ENCODE measurements around the gene MYH4.

DNA sequence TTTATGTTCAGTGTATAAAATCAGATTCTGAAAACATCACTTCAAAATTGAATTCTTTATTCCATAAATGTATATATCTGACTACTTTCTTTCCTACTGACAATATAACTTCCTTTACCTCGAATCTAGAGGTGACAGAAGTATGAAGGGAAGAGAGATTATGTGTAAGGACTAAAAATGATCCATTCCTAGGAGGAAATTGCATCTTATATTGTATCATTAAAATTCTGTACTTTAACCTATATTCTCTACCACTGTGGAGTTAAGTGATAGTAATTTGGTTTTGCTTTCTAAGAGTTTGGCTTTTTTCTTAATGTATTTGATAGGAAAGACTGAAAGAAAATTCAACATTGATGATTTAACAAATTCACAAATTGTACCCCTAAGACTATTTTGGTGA lies 11.4 kb downstream of the MYH4 start:
- TF ChIP-seq EZH2 (IDR thresholded peaks at IDR 0.05; ENCODE audit: insufficient read depth, poor library complexity, severe bottlenecking), result no peak
- no peak for TF ChIP-seq EZH2phosphoT487 (IDR thresholded peaks at IDR 0.05; ENCODE audit: insufficient read depth, low read depth)

Measured in GM23248 (cell line).